Mammary epithelial cell (primary cell): ENCODE data around the gene COX8A.

Experiments
- CTCF ChIP-seq, 2 donors: IDR thresholded peaks in 1 of 2; conservative IDR thresholded peaks in 1 of 2; 2 replicates each; pipeline ENCODE4 v1.5.1; 2011 to 2012; ENCODE audit warnings: inconsistent platforms in 2 of 2, low read length in 2 of 2, mild to moderate bottlenecking in 2 of 2, control low read depth in 1 of 2, low read depth in 1 of 2; ENCODE audit not compliant: insufficient read depth in 1 of 2; ENCODE audit errors: extremely low read depth in 1 of 2
- EZH2 ChIP-seq: IDR thresholded peaks from 2 replicates; pipeline ENCODE4 v1.6.1; 2012; ENCODE audit warnings: low read length, inconsistent platforms, borderline replicate concordance

GRCh38 chr11:64007160-64007628, 32.8 kb downstream of the COX8A start:
- TF ChIP-seq CTCF (conservative IDR thresholded peaks at IDR 0.05 in 1 of 2, IDR thresholded peaks at IDR 0.05 in 1 of 2; ENCODE audit: extremely low read depth in 1 of 2, insufficient read depth in 1 of 2, low read depth in 1 of 2, low read length in 2 of 2) (no peak), EZH2 (no peak)
